Measurements from ENCODE around the gene MUC3A. TPM values are rescaled to one million over a fixed set of nuclear protein-coding genes. Genes with fewer than 3 reads are reported as not detected.

The MUC3A gene
- total and polyA plus RNA-seq, 2 experiments from 2014 or later: 0.29 TPM; not detected in 1

GRCh38 chr7:100965045-100965722 is 15.8 kb downstream of the MUC3A start:
- DNase-seq (ENCODE audit: low read depth in 1 of 2, low spot score in 1 of 2): no peak
- Histone ChIP-seq H3K4me3 (peak overlapping the region; percentile 21), H3K27me3 (peaks cover 91% of the 10 kb centered on the region)

GRCh38 chr7:100965723-100966541 is 16.6 kb downstream of the MUC3A start:
- Histone ChIP-seq H3K27me3 (peaks cover 84% of the 10 kb centered on the region), H3K36me3 (no peaks in the 10 kb centered on the region), H3K4me1 (ENCODE audit: low read depth) (no peaks in the 10 kb centered on the region), H3K4me3 (peak overlapping the region; percentile 21), H3K27ac (no peak overlapping the region), H3K9me3 (ENCODE audit: low read depth) (no peaks in the 10 kb centered on the region)
- TF ChIP-seq CTCF (IDR thresholded peaks at IDR 0.05; ENCODE audit: low read depth, low read length): peak; percentile 76
- peak; percentile 66 to 94 for DNase-seq (ENCODE audit: low read depth in 1 of 2, low spot score in 1 of 2)

More at GRCh38 chr7:100965045-100965722, 15.8 kb downstream of the MUC3A start:
- no peaks in the 10 kb centered on the region for H3K9me3 ChIP-seq (ENCODE audit: low read depth)
- no peak overlapping the region for H3K27ac ChIP-seq
- no peaks in the 10 kb centered on the region for H3K4me1 ChIP-seq (ENCODE audit: low read depth)
- no peak for TF ChIP-seq CTCF (IDR thresholded peaks at IDR 0.05; ENCODE audit: low read depth, low read length)
- no peaks in the 10 kb centered on the region for H3K36me3 ChIP-seq

GRCh38 chr7:100966542-100967291 is 17.4 kb downstream of the MUC3A start:
- Histone ChIP-seq H3K4me1 (ENCODE audit: low read depth) (no peaks in the 10 kb centered on the region), H3K27me3 (peaks cover 83% of the 10 kb centered on the region), H3K9me3 (ENCODE audit: low read depth) (no peaks in the 10 kb centered on the region), H3K27ac (no peak overlapping the region), H3K36me3 (no peaks in the 10 kb centered on the region), H3K4me3 (peak overlapping the region; percentile 21)
- no peak for TF ChIP-seq CTCF (IDR thresholded peaks at IDR 0.05; ENCODE audit: low read depth, low read length)
- no peak for DNase-seq (ENCODE audit: low read depth in 1 of 2, low spot score in 1 of 2)

GRCh38 chr7:100967292-100967863 is 18.0 kb downstream of the MUC3A start:
- no peaks in the 10 kb centered on the region for H3K36me3 ChIP-seq
- peaks cover 87% of the 10 kb centered on the region for H3K27me3 ChIP-seq
- no peak for DNase-seq (ENCODE audit: low read depth in 1 of 2, low spot score in 1 of 2)
- H3K9me3 ChIP-seq (ENCODE audit: low read depth): no peaks in the 10 kb centered on the region
- no peaks in the 10 kb centered on the region for H3K4me1 ChIP-seq (ENCODE audit: low read depth)
- no peak overlapping the region for H3K4me3 ChIP-seq
- TF ChIP-seq CTCF (IDR thresholded peaks at IDR 0.05; ENCODE audit: low read depth, low read length): no peak
- H3K27ac ChIP-seq: no peak overlapping the region

- Histone ChIP-seq H3K9me3 (ENCODE audit: low read depth) (no peaks in the 10 kb centered on the region), H3K27me3 (peaks cover 88% of the 10 kb centered on the region), H3K4me1 (ENCODE audit: low read depth) (no peaks in the 10 kb centered on the region), H3K36me3 (no peaks in the 10 kb centered on the region), H3K4me3 (no peak overlapping the region), H3K27ac (no peak overlapping the region)
- DNase-seq (ENCODE audit: low read depth in 1 of 2, low spot score in 1 of 2): no peak
- no peak for TF ChIP-seq CTCF (IDR thresholded peaks at IDR 0.05; ENCODE audit: low read depth, low read length)
Observed at GRCh38 chr7:100968031-100968430, 18.7 kb downstream of the MUC3A start.

All from cardiac muscle cell (in vitro differentiated cells and primary cell).